Measurements from ENCODE around the gene ZC3H4.

- TF ChIP-seq MYC (IDR thresholded peaks at IDR 0.05; ENCODE audit: low read depth, low read length) (no peak), CTCF (IDR thresholded peaks at IDR 0.05; ENCODE audit: low read depth, low read length) (no peak), POLR2A (IDR thresholded peaks at IDR 0.05; ENCODE audit: extremely low read depth, insufficient read length) (no peak)
Measured at GRCh38 chr19:47111006-47111621, 2.5 kb downstream of the ZC3H4 start.

Data from NB4 (cell line).